Hypothalamus (tissue), 51 donors: ENCODE data around the gene PDS5B.
A peak's percentile ranks its signal among the peaks of the same experiment; 100 is the strongest.
"Not testable (repeated sequence)": the region's sequence is repeated elsewhere in the genome, so short reads cannot be mapped to it uniquely, and the experiment has no call there.

Experiments used
- DNase-seq, 51 donors: peaks; one replicate each; lab custom pipeline; 2025; lab: John Stamatoyannopoulos, UW

PDS5B gene

GRCh38 chr13:32783067-32783466 lies 196.8 kb downstream of the PDS5B start:
- peak in 1 of 51 donors; percentile 16 for DNase-seq

GRCh38 chr13:32790731-32791130 lies 204.5 kb downstream of the PDS5B start:
- no peak for DNase-seq

GRCh38 chr13:32791545-32792172 lies 205.4 kb downstream of the PDS5B start:
- DNase-seq = no peak

- no peak for DNase-seq
Measured at GRCh38 chr13:32796754-32797153, 210.5 kb downstream of the PDS5B start.

GRCh38 chr13:32802159-32802558 lies 215.9 kb downstream of the PDS5B start:
- no peak for DNase-seq

GRCh38 chr13:32804673-32805230 lies 218.5 kb downstream of the PDS5B start:
- peak in 1 of 51 donors; percentile 7 for DNase-seq

- DNase-seq = no peak
Measured at GRCh38 chr13:32811297-32811800, 225.1 kb downstream of the PDS5B start.

GRCh38 chr13:32821149-32821688 lies 235.0 kb downstream of the PDS5B start:
- no peak for DNase-seq

- DNase-seq = no peak
Measured at GRCh38 chr13:32822771-32823170, 236.5 kb downstream of the PDS5B start.

- no peak for DNase-seq
Measured at GRCh38 chr13:32823597-32823996, 237.3 kb downstream of the PDS5B start.

- no peak for DNase-seq
Measured at GRCh38 chr13:32824061-32824460, 237.8 kb downstream of the PDS5B start.

GRCh38 chr13:32824675-32825074 lies 238.4 kb downstream of the PDS5B start:
- no peak for DNase-seq

- no peak for DNase-seq
Measured at GRCh38 chr13:32825481-32825880, 239.2 kb downstream of the PDS5B start.

- not testable (repeated sequence) for DNase-seq
Measured at GRCh38 chr13:32826372-32826771, 240.1 kb downstream of the PDS5B start.
